Coronary artery (tissue), 2 donors: Measurements from ENCODE around the gene MFF.

Experiments used
- DNase-seq: peaks from one replicate; pipeline ENCODE4 v3.0.0-alpha.2; 2017; ENCODE audit warnings: low spot score
- H3K27ac ChIP-seq, 2 donors: fragments of 200-600 bp; sonication (generic); one replicate each; pipeline ENCODE4 v1.5.1; 2016 to 2019
- H3K4me3 ChIP-seq: fragments of 200-600 bp; sonication (generic); 2 replicates; pipeline ENCODE4 v1.5.1; 2016; ENCODE audit warnings: mild to moderate bottlenecking, moderate library complexity
- CTCF ChIP-seq: fragments of 200-600 bp; sonication (generic); IDR thresholded peaks from one replicate; pipeline ENCODE4 v1.5.1; 2019; ENCODE audit warnings: antibody characterized with exemption

MFF gene

GRCh38 chr2:227326783-227327182 lies 1.7 kb downstream of the MFF start:
- Histone ChIP-seq H3K27ac (no peak overlapping the region), H3K4me3 (no peak overlapping the region)
- no peak for DNase-seq
- TF ChIP-seq CTCF, result no peak

- Histone ChIP-seq H3K4me3 (no peak overlapping the region), H3K27ac (no peak overlapping the region)
- TF ChIP-seq CTCF, result no peak
- no peak for DNase-seq
Measured at GRCh38 chr2:227335713-227336112, 10.7 kb downstream of the MFF start.

- TF ChIP-seq CTCF, result no peak
- DNase-seq, result no peak
- H3K27ac ChIP-seq, result no peak overlapping the region
- no peak overlapping the region for H3K4me3 ChIP-seq
Measured at GRCh38 chr2:227337442-227337841, 12.4 kb downstream of the MFF start.

GRCh38 chr2:227339098-227339599 lies 14.1 kb downstream of the MFF start:
- TF ChIP-seq CTCF, result no peak
- no peak for DNase-seq
- H3K27ac ChIP-seq, result no peak overlapping the region

GRCh38 chr2:227340106-227340505 lies 15.1 kb downstream of the MFF start:
- TF ChIP-seq CTCF, result no peak
- no peak for DNase-seq
- no peak overlapping the region for H3K27ac ChIP-seq

More at GRCh38 chr2:227339098-227339599, 14.1 kb downstream of the MFF start:
- H3K4me3 ChIP-seq, result no peak overlapping the region

GRCh38 chr2:227341553-227341952 lies 16.5 kb downstream of the MFF start:
- no peak for DNase-seq
- no peak overlapping the region for H3K27ac ChIP-seq
- no peak for TF ChIP-seq CTCF
- H3K4me3 ChIP-seq, result no peak overlapping the region

More at GRCh38 chr2:227340106-227340505, 15.1 kb downstream of the MFF start:
- H3K4me3 ChIP-seq, result no peak overlapping the region

- Histone ChIP-seq H3K4me3 (no peak overlapping the region), H3K27ac (no peak overlapping the region)
- TF ChIP-seq CTCF, result no peak
- DNase-seq, result no peak
Measured at GRCh38 chr2:227344231-227344630, 19.2 kb downstream of the MFF start.
